Endothelial cell of umbilical vein (primary cell): ENCODE measurements around the gene PPARD.

ENCODE experiments used
- CTCF ChIP-seq, 2 donors: IDR thresholded peaks; 1 replicate in 1 of 2; 2 replicates in 1 of 2; pipeline ENCODE4 v1.5.1; 2011; ENCODE audit warnings: low read length in 2 of 2, mild to moderate bottlenecking in 2 of 2, moderate library complexity in 2 of 2, control low read depth in 1 of 2, inconsistent platforms in 1 of 2, low read depth in 1 of 2; ENCODE audit not compliant: insufficient read depth in 1 of 2; ENCODE audit errors: extremely low read depth in 1 of 2
- EZH2 ChIP-seq: IDR thresholded peaks from 2 replicates; pipeline ENCODE4 v1.6.1; 2012; ENCODE audit warnings: borderline replicate concordance, low read depth, mild to moderate bottlenecking, moderate library complexity, low read length, inconsistent platforms; ENCODE audit not compliant: severe bottlenecking
- FOS ChIP-seq: IDR thresholded peaks from 2 replicates; pipeline ENCODE4 v1.6.1; 2011; ENCODE audit warnings: mild to moderate bottlenecking, low read length, moderate library complexity, borderline replicate concordance; ENCODE audit not compliant: insufficient read depth
- GATA2 ChIP-seq: IDR thresholded peaks from 2 replicates; pipeline ENCODE4 v1.7.0; 2011; ENCODE audit warnings: low read depth, mild to moderate bottlenecking, moderate library complexity, mixed read lengths, low read length; ENCODE audit not compliant: insufficient read length, insufficient read depth
- MAX ChIP-seq: IDR thresholded peaks from 2 replicates; pipeline ENCODE4 v1.6.1; 2011; ENCODE audit not compliant: insufficient read depth, insufficient read length
- POLR2A ChIP-seq: IDR thresholded peaks from 2 replicates; pipeline ENCODE4 v1.6.1; 2012; ENCODE audit warnings: low read depth, mild to moderate bottlenecking, control low read depth, low read length
- POLR2AphosphoS5 ChIP-seq: IDR thresholded peaks from 2 replicates; pipeline ENCODE4 v1.6.1; 2012; ENCODE audit warnings: low read depth, mild to moderate bottlenecking, control low read depth, low read length, moderate library complexity; ENCODE audit not compliant: insufficient read depth

- no peak for TF ChIP-seq GATA2
- TF ChIP-seq CTCF (IDR thresholded peaks at IDR 0.05; ENCODE audit: extremely low read depth in 1 of 2, insufficient read depth in 1 of 2, low read depth in 1 of 2, low read length in 2 of 2), result no peak
- no peak for TF ChIP-seq POLR2AphosphoS5
- TF ChIP-seq EZH2, result no peak
- TF ChIP-seq POLR2A, result no peak
- no peak for TF ChIP-seq FOS
- no peak for TF ChIP-seq MAX
Measured at GRCh38 chr6:35310265-35310831, 32.0 kb upstream of the PPARD start.
